HepG2 (cell line): Measurements from ENCODE around the gene EXOSC9. TPM values are rescaled to one million over a fixed set of nuclear protein-coding genes. Genes with fewer than 3 reads are reported as not detected.

Experiments used
- CBX5 ChIP-seq: sonication (generic); formaldehyde crosslinking; IDR thresholded peaks from 2 replicates; pipeline ENCODE4 v1.4.0; 2020; ENCODE audit warnings: missing genetic modification reagents, borderline replicate concordance
- DMAP1 ChIP-seq: IDR thresholded peaks from 2 replicates; pipeline ENCODE4 v1.6.1; 2016
- ERF ChIP-seq: IDR thresholded peaks from 2 replicates; pipeline ENCODE4 v1.6.1; 2018; ENCODE audit warnings: missing biosample characterization, missing genetic modification reagents
- GABPB1 ChIP-seq: IDR thresholded peaks from 2 replicates; pipeline ENCODE4 v1.6.1; 2016; ENCODE audit warnings: mild to moderate bottlenecking, missing genetic modification reagents, moderate library complexity, missing compliant biosample characterization
- GATA4 ChIP-seq: sonication (generic); IDR thresholded peaks from 2 replicates; pipeline ENCODE4 v1.6.1; 2016; ENCODE audit warnings: antibody characterized with exemption, low read depth, borderline replicate concordance
- HES4 ChIP-seq: sonication (generic); formaldehyde crosslinking; IDR thresholded peaks from 2 replicates; pipeline ENCODE4 v1.9.0; 2021; ENCODE audit warnings: mild to moderate bottlenecking, missing genetic modification reagents, borderline replicate concordance
- KAT2B ChIP-seq: fragments of 150-350 bp; IDR thresholded peaks from 2 replicates; pipeline ENCODE4 v1.6.1; 2014; ENCODE audit warnings: low read depth, low read length, borderline replicate concordance
- NR2C2 ChIP-seq: sonication (generic); formaldehyde crosslinking; IDR thresholded peaks from 2 replicates; pipeline ENCODE4 v1.4.0; 2020; ENCODE audit warnings: missing genetic modification reagents, mild to moderate bottlenecking, moderate library complexity, borderline replicate concordance
- PPARG ChIP-seq: conservative IDR thresholded peaks from 2 replicates; pipeline ENCODE4 v1.6.1; 2016; ENCODE audit warnings: missing biosample characterization, missing genetic modification reagents
- STAG1 ChIP-seq: sonication (generic); formaldehyde crosslinking; IDR thresholded peaks from 2 replicates; pipeline ENCODE4 v1.4.0; 2020; ENCODE audit warnings: missing genetic modification reagents
- YY1 ChIP-seq: IDR thresholded peaks from 2 replicates; pipeline ENCODE4 v1.6.1; 2011; ENCODE audit warnings: low read length, low read depth, moderate library complexity, mild to moderate bottlenecking; ENCODE audit not compliant: insufficient read depth, insufficient replicate concordance
- ZEB1 ChIP-seq: IDR thresholded peaks from 2 replicates; pipeline ENCODE4 v1.6.1; 2012; ENCODE audit warnings: mild to moderate bottlenecking, low read depth, inconsistent platforms; ENCODE audit not compliant: insufficient replicate concordance
- ZFAT ChIP-seq: sonication (generic); formaldehyde crosslinking; conservative IDR thresholded peaks from 2 replicates; pipeline ENCODE4 v1.8.1; 2023; ENCODE audit warnings: missing genetic modification reagents, inconsistent platforms
- ZNF138 ChIP-seq: sonication (generic); formaldehyde crosslinking; IDR thresholded peaks from 2 replicates; pipeline ENCODE4 v1.5.0; 2020; ENCODE audit warnings: mild to moderate bottlenecking, low read depth, missing genetic modification reagents
- ZNF256 ChIP-seq: sonication (generic); formaldehyde crosslinking; conservative IDR thresholded peaks from 2 replicates; pipeline ENCODE4 v1.4.0; 2020; ENCODE audit warnings: missing genetic modification reagents
- ZNF720 ChIP-seq: sonication (generic); formaldehyde crosslinking; IDR thresholded peaks from 2 replicates; pipeline ENCODE4 v1.4.0; 2020; ENCODE audit warnings: missing genetic modification reagents
- ZSCAN21 ChIP-seq: sonication (generic); formaldehyde crosslinking; IDR thresholded peaks from 2 replicates; pipeline ENCODE4 v1.8.0; 2022; ENCODE audit warnings: mild to moderate bottlenecking, missing genetic modification reagents, moderate library complexity, borderline replicate concordance
- polyA plus RNA-seq, 8 experiments: library from polyadenylated mRNA; depleted of rRNA in 3 of 8; stranded (reverse) in 7 of 8; unstranded in 1 of 8; fragments of >200 nt; fragmentation: Illumina TruSeq in 4 of 8; extraction: Trizol in 4 of 8; gene quantifications; 2 replicates each; pipeline versions ENCODE4 v1.2.1 to v1.2.3, GENCODE V29; 2011 to 2016; ENCODE audit warnings: low read depth in 4 of 8, missing spikeins in 1 of 8, mixed read lengths in 1 of 8; ENCODE audit not compliant: insufficient read depth in 1 of 8
- total RNA-seq, 5 experiments: library from RNA; depleted of rRNA; stranded (reverse); fragments of >200 nt; fragmentation: Illumina TruSeq; extraction: Trizol; gene quantifications; 2 replicates each; pipeline ENCODE4 v1.2.3, GENCODE V29; 2016; ENCODE audit warnings: low read depth in 1 of 5
- TF ChIP-seq, protein P1 (sequence below), 2 experiments: fragments of 450-650 bp in 1 of 2; sonication (generic) in 1 of 2; formaldehyde crosslinking; IDR thresholded peaks; 2 replicates each; pipeline versions ENCODE4 v1.5.0 to v1.8.0; 2020 to 2022; ENCODE audit warnings: mild to moderate bottlenecking in 1 of 2, missing genetic modification reagents in 1 of 2
- TF ChIP-seq, protein P2 (sequence below): sonication (generic); formaldehyde crosslinking; IDR thresholded peaks from 2 replicates; pipeline ENCODE4 v1.9.0; 2021; ENCODE audit warnings: missing genetic modification reagents, mild to moderate bottlenecking, borderline replicate concordance
- TF ChIP-seq, protein P3 (sequence below): fragments of 450-650 bp; IDR thresholded peaks from 2 replicates; pipeline ENCODE4 v1.6.1; 2017
- TF ChIP-seq, protein P4 (sequence below): sonication (generic); formaldehyde crosslinking; IDR thresholded peaks from 2 replicates; pipeline ENCODE4 v1.4.0; 2020; ENCODE audit warnings: mild to moderate bottlenecking, missing genetic modification reagents
- TF ChIP-seq, protein P5 (sequence below): sonication (generic); formaldehyde crosslinking; IDR thresholded peaks from 2 replicates; pipeline ENCODE4 v1.4.0; 2020; ENCODE audit warnings: missing genetic modification reagents

Gene EXOSC9
- total and polyA plus RNA-seq, 2 of the 13 experiments (the other 11 are each of a cell fraction or from before 2014, with no cell fraction given) = 26.0 to 48.0 TPM

DNA sequence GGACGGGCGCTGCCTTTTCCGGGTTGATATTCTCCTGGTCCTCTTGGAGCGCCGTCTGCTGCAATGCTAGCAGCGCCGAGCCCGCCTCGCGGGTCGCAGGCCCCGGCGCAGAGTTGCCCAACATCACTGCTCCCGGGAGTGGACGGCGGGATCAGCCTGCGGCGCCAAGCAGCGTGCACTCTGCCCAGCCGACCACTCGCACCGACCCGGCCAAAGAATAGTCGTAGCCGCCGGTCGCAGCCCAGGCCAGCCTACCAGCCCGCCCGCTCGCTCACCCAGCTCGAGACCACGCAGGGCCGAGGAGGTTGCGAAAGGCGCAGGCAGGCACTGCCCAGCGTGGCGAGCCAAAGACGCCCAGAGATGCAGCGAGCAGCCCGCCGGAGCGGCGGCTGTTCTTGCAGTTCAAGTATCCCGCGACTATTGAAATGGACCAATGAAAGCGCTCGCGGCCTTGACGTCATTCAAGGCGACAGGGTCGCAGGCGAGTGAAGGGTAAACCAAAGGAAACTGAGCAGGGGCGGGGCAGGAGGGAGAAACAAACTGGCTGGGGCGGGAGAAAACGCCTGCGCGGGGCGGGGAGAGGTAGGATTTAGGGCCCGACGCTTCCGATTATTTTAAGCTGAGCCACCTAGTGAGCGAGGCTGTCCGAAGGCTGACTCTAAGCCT, 22.5 kb downstream of the EXOSC9 start, which contains the start of gene CCNA2 (continued):
- TF ChIP-seq NR2C2 (peak; percentile 61; the same call in 1 of the 2 replicates), DMAP1 (CRISPR knock-in tag) (peak; percentile 98), YY1 (peak; percentile 54), ZSCAN21 (CRISPR knock-in tag) (peak; percentile 13; the same call in 1 of the 2 replicates), STAG1 (no peak; the same call in 1 of the 2 replicates), HES4 (CRISPR knock-in tag) (peak; percentile 87; the same call in 1 of the 2 replicates), GABPB1 (CRISPR knock-in tag) (peak; percentile 78), PPARG (CRISPR knock-in tag) (0 out of 2 replicates have a peak, but pooled peaks have one; percentile 16), KAT2B (no peak), ZFAT (CRISPR knock-in tag) (0 out of 2 replicates have a peak, but pooled peaks have one; percentile 40), GATA4 (peak; percentile 58; the same call in 1 of the 2 replicates), ERF (peak; percentile 61; the same call in 1 of the 2 replicates), ZEB1 (peak; percentile 39), ZNF138 (CRISPR knock-in tag) (no peak), ZNF720 (CRISPR knock-in tag) (no peak), ZNF256 (CRISPR knock-in tag) (0 out of 2 replicates have a peak, but pooled peaks have one; percentile 47), CBX5 (CRISPR knock-in tag) (0 out of 2 replicates have a peak, but pooled peaks have one; percentile 17)
- TF ChIP-seq, protein P1, sequence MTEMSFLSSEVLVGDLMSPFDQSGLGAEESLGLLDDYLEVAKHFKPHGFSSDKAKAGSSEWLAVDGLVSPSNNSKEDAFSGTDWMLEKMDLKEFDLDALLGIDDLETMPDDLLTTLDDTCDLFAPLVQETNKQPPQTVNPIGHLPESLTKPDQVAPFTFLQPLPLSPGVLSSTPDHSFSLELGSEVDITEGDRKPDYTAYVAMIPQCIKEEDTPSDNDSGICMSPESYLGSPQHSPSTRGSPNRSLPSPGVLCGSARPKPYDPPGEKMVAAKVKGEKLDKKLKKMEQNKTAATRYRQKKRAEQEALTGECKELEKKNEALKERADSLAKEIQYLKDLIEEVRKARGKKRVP (CRISPR knock-in tag; IDR thresholded peaks at IDR 0.05) = peak in 1 of 2 experiments; percentile 79; a peak in 2 of 4 replicates
- TF ChIP-seq, protein P2, sequence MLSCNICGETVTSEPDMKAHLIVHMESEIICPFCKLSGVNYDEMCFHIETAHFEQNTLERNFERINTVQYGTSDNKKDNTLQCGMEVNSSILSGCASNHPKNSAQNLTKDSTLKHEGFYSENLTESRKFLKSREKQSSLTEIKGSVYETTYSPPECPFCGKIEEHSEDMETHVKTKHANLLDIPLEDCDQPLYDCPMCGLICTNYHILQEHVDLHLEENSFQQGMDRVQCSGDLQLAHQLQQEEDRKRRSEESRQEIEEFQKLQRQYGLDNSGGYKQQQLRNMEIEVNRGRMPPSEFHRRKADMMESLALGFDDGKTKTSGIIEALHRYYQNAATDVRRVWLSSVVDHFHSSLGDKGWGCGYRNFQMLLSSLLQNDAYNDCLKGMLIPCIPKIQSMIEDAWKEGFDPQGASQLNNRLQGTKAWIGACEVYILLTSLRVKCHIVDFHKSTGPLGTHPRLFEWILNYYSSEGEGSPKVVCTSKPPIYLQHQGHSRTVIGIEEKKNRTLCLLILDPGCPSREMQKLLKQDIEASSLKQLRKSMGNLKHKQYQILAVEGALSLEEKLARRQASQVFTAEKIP (CRISPR knock-in tag) = no peak
- TF ChIP-seq, protein P3, sequence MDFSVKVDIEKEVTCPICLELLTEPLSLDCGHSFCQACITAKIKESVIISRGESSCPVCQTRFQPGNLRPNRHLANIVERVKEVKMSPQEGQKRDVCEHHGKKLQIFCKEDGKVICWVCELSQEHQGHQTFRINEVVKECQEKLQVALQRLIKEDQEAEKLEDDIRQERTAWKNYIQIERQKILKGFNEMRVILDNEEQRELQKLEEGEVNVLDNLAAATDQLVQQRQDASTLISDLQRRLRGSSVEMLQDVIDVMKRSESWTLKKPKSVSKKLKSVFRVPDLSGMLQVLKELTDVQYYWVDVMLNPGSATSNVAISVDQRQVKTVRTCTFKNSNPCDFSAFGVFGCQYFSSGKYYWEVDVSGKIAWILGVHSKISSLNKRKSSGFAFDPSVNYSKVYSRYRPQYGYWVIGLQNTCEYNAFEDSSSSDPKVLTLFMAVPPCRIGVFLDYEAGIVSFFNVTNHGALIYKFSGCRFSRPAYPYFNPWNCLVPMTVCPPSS = no peak
- TF ChIP-seq, protein P4, sequence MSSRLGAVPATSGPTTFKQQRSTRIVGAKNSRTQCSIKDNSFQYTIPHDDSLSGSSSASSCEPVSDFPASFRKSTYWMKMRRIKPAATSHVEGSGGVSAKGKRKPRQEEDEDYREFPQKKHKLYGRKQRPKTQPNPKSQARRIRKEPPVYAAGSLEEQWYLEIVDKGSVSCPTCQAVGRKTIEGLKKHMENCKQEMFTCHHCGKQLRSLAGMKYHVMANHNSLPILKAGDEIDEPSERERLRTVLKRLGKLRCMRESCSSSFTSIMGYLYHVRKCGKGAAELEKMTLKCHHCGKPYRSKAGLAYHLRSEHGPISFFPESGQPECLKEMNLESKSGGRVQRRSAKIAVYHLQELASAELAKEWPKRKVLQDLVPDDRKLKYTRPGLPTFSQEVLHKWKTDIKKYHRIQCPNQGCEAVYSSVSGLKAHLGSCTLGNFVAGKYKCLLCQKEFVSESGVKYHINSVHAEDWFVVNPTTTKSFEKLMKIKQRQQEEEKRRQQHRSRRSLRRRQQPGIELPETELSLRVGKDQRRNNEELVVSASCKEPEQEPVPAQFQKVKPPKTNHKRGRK (CRISPR knock-in tag) = no peak
- TF ChIP-seq, protein P5, sequence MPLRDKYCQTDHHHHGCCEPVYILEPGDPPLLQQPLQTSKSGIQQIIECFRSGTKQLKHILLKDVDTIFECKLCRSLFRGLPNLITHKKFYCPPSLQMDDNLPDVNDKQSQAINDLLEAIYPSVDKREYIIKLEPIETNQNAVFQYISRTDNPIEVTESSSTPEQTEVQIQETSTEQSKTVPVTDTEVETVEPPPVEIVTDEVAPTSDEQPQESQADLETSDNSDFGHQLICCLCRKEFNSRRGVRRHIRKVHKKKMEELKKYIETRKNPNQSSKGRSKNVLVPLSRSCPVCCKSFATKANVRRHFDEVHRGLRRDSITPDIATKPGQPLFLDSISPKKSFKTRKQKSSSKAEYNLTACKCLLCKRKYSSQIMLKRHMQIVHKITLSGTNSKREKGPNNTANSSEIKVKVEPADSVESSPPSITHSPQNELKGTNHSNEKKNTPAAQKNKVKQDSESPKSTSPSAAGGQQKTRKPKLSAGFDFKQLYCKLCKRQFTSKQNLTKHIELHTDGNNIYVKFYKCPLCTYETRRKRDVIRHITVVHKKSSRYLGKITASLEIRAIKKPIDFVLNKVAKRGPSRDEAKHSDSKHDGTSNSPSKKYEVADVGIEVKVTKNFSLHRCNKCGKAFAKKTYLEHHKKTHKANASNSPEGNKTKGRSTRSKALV (CRISPR knock-in tag) = no peak; the same call in 1 of the 2 replicates
